Stomach (tissue), 4 donors: Measurements from ENCODE around the gene PRKAG1.

Experiments used
- EP300 ChIP-seq: sonication (generic); formaldehyde crosslinking; IDR thresholded peaks from one replicate; pipeline ENCODE4 v1.6.1; 2017; ENCODE audit warnings: antibody characterized with exemption
- POLR2AphosphoS5 ChIP-seq, 3 donors: sonication (generic); formaldehyde crosslinking; IDR thresholded peaks; one replicate each; pipeline ENCODE4 v1.6.1; 2016; ENCODE audit warnings: antibody characterized with exemption in 3 of 3
- TF ChIP-seq, protein P1 (sequence below), 7 experiments: fragments of 450-650 bp in 4 of 7; fragments of 200-600 bp in 3 of 7; sonication (generic) in 3 of 7; IDR thresholded peaks; one replicate each; pipeline ENCODE4 v1.5.1; 2016 to 2019; ENCODE audit warnings: antibody characterized with exemption in 7 of 7, control low read depth in 2 of 7, mild to moderate bottlenecking in 1 of 7

DNA sequence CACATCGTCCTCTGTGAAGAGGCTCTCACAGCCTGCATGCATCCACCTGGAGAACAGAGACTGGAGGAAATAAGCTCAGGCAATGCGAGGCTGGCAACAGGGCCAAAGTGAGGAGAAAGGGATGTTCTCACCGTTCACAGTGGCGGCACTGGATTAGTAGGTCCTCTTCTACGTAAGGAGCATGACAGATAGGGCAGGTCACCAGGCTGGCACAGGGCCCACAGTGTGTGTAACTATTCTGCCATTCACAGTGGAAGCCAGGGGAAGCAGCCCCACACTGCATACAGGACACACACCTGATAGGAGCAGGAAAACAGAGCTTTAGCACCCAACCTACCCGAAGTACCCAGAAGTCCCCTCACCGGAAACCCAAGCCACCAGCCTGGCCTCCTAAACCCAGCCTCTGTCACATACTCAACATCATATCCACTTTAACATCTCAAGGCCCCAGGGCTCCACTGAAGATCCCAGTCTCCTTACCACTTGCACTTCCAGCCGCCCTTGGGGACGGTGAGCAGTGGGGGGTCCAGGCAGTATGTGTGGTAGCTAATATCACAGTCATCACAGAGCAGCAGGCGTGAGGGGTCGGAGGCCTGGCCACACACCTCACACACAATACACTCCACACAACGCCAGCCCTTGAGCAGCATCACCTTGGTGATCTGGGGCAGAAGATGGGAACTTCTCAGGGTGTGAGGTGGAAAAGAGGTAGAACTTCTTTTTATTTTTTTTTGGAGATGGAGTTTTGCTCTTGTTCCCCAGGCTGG lies 27.7 kb upstream of the PRKAG1 start:
- TF ChIP-seq, protein P1, sequence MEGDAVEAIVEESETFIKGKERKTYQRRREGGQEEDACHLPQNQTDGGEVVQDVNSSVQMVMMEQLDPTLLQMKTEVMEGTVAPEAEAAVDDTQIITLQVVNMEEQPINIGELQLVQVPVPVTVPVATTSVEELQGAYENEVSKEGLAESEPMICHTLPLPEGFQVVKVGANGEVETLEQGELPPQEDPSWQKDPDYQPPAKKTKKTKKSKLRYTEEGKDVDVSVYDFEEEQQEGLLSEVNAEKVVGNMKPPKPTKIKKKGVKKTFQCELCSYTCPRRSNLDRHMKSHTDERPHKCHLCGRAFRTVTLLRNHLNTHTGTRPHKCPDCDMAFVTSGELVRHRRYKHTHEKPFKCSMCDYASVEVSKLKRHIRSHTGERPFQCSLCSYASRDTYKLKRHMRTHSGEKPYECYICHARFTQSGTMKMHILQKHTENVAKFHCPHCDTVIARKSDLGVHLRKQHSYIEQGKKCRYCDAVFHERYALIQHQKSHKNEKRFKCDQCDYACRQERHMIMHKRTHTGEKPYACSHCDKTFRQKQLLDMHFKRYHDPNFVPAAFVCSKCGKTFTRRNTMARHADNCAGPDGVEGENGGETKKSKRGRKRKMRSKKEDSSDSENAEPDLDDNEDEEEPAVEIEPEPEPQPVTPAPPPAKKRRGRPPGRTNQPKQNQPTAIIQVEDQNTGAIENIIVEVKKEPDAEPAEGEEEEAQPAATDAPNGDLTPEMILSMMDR (IDR thresholded peaks at IDR 0.05) = no peak
- TF ChIP-seq EP300 = no peak
- TF ChIP-seq POLR2AphosphoS5 (IDR thresholded peaks at IDR 0.05) = no peak
